ENCODE data around the gene KIF2C.
"Not testable (repeated sequence)": the region's sequence is repeated elsewhere in the genome, so short reads cannot be mapped to it uniquely, and the experiment has no call there.

KIF2C gene

GRCh38 chr1:44739307-44740178, at the start of gene KIF2C:
KIF2C (plus strand) TSS chr1:44739837; CDS start chr1:44739933, 96 bp downstream.
- peak; percentile 99 for DNase-seq

- DNase-seq, result no peak
These were observed 46.5 kb upstream of the KIF2C start for GRCh38 chr1:44693159-44693558.

- no peak for DNase-seq
These were observed 45.7 kb upstream of the KIF2C start for GRCh38 chr1:44693900-44694299.

- DNase-seq, result no peak
These were observed 44.7 kb upstream of the KIF2C start for GRCh38 chr1:44694863-44695478.

- DNase-seq, result no peak
These were observed 44.0 kb upstream of the KIF2C start for GRCh38 chr1:44695671-44696070.

- DNase-seq, result no peak
These were observed 43.5 kb upstream of the KIF2C start for GRCh38 chr1:44696101-44696500.

DNA sequence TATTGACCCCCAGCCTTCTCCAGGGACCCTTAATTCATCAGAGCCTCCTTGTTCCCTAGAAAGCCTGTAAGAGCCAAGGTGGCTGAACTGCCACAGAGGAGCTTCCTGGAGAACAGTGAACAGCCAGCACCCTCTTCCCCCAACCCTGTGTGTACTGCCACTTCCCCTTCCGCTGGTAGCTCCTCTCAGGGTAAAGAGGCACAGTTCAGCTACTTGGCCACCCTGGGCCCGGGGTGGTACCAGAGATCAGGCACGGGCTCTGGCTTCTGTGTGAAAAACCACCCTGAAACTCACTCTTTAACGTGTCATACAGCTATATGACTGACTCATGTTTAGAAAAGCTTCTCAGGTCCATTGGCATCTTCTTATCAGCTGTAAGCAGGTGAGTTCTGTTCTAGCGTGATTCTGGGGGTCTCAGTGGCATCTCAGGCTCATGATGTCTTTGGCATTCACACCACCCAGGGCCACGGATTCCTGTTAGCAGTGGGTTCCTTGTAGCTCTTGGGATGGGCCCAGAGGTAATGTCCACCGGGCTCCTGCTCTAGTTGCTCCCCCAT, 42.8 kb upstream of the KIF2C start:
- no peak for DNase-seq

DNA sequence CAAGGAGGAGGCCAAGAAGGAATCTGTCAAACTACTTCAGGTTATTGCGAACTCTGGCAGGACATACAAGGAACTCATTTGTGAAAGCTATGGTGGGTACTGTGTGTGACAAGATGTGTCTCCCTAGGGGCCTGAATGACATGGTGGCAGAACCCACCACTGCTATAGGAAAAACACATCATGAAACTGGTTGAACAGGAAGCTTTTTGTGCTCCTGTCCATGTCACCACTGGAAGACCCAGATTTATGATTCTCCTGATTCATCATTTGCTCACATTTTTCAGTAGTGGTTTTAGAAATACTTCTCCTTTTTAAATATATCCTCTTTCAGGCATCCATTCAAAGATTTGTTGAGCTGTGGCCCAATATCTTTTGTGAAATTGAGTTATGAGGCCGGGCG, 41.5 kb upstream of the KIF2C start:
- DNase-seq, result no peak

GRCh38 chr1:44699375-44699774, 40.3 kb upstream of the KIF2C start:
- DNase-seq, result not testable (repeated sequence)

DNA sequence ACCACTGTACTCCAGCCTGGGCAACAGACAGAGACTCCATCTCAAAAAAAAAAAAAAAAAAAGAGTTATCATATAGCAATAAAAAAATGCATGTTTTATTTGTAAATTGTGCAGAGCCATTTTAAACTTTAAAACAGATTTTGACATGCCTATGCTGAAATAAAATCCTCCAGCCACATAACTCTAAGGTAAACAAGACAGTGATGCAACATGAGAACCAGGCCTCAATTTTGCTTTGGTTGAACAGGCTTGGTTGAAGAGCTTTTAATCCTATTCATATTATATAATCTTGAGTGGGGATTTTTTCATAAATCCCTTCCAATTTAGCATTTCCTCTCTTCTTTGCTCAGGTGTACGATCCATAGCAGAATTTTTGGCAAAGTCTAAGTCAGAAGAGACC, 39.1 kb upstream of the KIF2C start:
- DNase-seq, result no peak

DNA sequence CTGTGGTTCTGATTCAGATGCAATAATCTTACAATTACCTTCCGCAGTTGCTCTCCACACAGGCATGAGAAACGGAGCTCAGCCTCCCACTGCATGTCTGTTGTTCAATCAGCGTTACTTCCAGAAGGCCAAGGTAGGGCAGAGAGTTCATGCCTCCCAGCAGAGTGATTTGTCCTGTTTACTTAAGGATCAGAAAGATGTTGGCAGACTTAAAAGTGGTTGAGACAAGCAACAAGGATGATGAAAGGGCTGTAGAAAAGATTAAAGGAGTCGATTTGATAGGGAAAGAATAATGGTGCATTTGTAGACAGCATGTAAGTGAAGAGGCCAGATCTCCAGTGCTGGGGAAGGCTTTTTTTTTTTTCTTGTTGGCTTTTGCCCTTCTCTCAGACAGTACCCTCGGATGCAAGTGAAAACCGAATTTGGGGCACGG, 38.5 kb upstream of the KIF2C start:
- DNase-seq, result no peak

DNA sequence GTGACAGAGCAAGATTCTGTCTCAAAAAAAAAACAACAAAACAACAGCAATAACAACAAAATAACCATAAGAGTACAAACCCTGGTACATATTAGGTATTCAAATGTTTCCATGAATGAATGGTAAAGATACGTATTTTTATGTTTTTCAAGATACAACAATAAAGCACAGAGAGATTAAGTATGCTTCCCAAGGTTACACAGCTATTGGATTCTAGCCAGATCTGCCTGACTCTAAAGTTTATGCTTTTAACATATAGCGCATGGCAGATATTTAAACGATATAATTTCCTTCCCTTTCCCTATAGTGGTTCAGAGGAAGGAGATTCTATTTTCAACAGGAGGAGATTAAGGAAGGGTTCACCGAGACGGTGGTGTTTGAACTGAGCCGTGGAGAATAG, 34.2 kb upstream of the KIF2C start:
- DNase-seq, result no peak

- no peak for DNase-seq
These were observed 33.7 kb upstream of the KIF2C start for GRCh38 chr1:44705938-44706337.

GRCh38 chr1:44707112-44707881, 32.3 kb upstream of the KIF2C start:
- DNase-seq, result no peak

- DNase-seq, result no peak
These were observed 31.4 kb upstream of the KIF2C start for GRCh38 chr1:44707959-44708831.

- no peak for DNase-seq
These were observed 26.3 kb upstream of the KIF2C start for GRCh38 chr1:44713321-44713781.

- DNase-seq, result no peak
These were observed 25.1 kb upstream of the KIF2C start for GRCh38 chr1:44714532-44714931.

- peak; percentile 71 for DNase-seq
These were observed 24.6 kb upstream of the KIF2C start for GRCh38 chr1:44714944-44715571.

DNA sequence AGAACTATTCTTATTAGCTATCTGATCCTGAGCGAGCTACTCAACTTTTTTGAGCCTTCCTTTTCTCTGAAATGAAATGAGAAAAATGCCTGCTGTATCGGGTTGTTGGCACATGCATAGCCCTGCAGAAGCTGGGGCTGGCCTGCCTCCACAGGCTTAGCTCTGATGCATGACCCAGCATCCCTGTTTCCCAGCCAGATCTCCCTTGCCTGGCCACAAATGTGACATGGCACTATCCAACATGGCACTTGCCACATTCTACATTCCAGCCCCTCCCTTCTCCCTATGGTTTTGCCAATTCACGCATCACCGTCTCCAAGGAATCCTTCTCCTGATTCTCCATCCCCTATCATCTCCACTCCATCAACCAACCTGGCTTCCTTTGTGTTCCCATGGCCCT, 22.5 kb upstream of the KIF2C start:
- DNase-seq, result no peak

DNA sequence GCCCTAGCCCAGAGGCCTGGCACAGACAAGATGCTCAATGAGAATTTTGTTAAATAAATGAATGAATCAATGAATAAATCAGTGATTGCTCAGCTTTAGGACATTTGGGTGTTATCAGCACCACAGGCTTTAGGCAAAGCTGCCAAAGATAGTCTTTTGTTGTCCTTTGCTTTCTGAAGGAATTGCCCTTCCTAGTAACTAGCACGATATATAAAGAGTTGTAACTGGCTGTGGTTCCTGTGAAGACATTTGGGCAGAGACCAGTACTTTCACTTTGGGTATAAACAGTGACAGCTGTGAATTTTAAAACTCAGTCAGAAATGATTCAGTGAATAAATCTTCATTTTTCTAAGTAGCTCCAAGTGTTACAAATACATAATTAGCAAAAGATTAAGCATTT, 22.0 kb upstream of the KIF2C start:
- no peak for DNase-seq

GRCh38 chr1:44718091-44718490, 21.5 kb upstream of the KIF2C start:
- no peak for DNase-seq

- no peak for DNase-seq
These were observed 20.3 kb upstream of the KIF2C start for GRCh38 chr1:44719318-44719717.

Data from NCI-H345 (cell line).